HG02938 (cell line): ENCODE data around the gene HOXD12.

Experiments used
- ATAC-seq: cut with Tn5 transposase; IDR thresholded peaks from one replicate; pipeline ENCODE4 v1.9.1; 2021; ENCODE audit warnings: mild to moderate bottlenecking, moderate library complexity; ENCODE audit not compliant: unreplicated experiment

HOXD12 gene

DNA sequence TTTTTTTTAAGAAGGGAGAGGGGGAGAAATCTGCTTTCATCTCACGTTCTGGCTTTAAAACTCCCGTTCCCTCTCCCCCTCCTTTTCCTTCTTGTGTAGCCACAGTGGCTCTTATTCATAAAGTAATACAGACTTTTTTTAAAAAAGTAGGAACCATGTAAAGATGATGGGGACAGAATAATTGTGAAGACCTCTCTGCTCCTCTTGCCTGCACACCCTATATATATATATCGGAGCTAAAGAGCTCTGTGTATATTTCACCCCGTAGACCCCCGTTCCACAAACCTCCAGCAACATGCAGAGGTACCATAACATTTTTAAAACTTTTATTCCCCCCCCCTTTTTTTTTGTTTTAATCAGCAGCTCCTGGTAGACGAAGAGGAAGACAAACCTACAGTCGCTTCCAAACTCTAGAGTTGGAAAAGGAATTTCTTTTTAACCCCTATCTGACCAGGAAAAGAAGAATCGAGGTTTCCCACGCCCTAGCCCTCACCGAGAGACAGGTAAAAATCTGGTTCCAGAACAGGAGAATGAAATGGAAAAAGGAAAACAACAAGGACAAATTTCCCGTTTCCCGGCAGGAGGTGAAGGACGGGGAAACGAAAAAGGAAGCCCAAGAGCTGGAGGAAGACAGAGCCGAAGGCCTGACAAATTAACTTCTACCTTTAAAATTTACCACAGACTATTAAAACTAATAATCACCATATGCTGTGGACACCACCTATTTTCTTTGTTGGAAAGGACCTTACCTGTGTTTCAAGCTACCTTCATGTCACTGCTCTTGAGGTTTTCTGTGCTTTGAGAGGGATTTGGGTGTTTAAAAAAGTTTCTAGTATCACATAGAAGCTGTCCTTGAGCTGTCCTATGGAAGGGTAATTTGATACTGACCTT is 31.6 kb downstream of the HOXD12 start:
- no peak for ATAC-seq

DNA sequence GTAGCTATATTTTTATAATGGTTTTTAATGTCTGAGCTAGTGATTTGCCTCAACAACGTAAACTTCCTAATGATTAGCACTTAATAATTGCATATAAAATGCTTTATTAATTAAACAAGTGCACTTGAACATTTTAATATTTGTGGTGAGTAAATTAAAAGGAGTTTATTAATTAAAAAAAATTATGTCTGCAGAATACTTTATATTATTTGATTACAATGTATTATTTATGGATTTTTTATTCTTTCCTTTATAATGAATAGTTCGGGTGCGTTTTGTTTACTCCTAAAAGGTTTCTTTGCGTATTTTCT is 32.2 kb downstream of the HOXD12 start:
- no peak for ATAC-seq

DNA sequence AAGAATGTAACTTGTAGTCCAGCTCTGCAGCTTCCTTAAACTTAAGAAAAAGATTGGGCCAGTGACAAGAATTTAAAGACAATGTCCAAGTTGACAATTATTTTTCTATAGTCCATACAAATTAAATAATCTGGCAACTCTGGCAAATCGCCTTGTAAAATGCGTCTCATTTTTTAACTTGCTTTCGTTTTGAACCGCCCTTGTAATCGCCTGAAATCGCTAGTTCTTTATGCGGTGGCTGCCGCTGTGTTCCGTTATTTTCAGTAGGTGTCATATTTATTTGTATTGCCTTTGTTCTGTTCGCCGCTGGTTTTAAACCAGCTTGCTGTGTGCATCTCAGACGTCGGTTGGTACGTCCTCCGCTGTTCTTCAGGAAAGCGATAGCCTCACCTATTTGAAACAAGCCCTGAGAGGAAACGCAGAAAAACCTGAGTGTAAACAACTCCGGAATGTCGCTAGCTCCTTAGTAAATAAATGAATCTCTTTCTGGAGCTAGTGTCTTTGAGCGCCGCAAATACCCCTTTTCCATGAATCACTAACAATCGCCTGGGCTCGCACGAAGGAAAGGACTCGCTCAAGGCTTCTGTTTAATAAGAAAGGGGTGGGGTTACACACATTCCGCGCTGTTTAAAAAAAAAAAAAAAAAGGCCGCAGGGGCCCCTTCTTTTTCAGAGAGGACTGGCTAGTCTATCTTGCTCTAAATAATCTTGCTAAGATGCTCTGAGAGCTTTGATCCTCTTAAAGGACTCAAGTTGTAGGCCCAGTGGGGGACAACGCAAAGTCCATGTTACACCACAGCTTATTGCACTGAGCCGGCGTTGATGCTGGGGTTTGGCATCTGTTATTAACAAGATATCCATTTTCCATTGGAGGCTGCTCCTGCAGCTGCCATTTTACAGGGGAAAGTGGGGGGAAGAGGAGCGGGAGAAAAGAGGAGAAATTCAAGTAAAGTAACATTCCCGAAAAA is 32.9 kb downstream of the HOXD12 start:
- ATAC-seq, result no peak

DNA sequence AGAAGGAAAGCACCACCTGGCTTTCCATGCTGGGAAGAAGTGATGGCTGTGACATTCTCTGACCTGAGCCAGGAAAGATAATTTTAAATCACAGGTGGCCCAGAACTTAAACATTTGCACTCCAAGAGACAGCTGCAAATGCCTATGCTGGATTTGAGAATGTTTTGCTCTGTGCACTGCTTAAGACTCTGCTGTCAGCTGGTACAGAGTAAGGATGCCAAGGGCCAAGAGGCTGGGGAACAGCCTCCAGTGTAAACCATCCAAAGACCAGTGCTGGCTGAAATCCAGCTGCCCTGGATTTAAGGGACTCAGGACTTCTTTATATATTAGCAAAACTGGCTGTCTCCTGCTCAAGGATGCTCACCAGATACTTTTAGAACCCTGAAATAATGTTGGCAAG is 33.8 kb downstream of the HOXD12 start:
- ATAC-seq, result no peak

DNA sequence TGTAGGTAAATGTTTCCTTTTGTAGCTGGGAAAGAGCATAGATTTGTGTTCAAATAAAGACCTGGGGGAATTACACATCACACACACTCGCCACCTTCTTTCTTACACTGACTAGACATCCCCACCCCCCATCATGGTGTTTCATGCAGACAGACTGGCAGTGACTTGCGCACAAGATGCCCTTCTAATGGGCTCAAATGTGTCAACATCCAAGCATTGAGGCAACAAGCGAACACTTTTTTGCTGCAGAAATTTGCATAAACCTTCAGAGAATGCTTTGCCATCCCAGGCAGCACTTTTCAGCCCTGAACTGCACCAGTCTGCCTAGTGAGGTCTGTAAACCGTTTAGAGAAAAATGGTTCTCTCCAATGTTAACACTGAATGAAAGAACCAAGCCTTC is 34.4 kb downstream of the HOXD12 start:
- no peak for ATAC-seq

DNA sequence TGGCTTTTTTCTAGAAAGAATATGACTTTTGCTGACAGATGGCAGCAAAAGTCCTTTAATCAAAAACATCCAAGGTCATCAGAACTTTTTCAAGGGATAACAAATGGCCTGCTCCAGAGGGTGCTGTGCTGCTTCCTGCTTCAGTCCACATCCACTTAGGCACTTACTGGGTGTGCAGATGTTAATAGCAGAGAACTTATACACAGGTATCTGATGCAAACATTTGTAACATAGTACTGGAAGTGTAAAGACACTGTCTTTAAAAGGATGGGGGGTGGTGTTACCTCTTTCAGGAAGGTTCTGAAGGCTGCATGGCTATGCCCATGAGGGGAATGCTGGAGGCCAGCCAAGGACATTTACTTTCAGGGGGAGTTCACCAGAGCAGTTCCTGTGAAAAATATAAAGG is 35.4 kb downstream of the HOXD12 start:
- no peak for ATAC-seq

DNA sequence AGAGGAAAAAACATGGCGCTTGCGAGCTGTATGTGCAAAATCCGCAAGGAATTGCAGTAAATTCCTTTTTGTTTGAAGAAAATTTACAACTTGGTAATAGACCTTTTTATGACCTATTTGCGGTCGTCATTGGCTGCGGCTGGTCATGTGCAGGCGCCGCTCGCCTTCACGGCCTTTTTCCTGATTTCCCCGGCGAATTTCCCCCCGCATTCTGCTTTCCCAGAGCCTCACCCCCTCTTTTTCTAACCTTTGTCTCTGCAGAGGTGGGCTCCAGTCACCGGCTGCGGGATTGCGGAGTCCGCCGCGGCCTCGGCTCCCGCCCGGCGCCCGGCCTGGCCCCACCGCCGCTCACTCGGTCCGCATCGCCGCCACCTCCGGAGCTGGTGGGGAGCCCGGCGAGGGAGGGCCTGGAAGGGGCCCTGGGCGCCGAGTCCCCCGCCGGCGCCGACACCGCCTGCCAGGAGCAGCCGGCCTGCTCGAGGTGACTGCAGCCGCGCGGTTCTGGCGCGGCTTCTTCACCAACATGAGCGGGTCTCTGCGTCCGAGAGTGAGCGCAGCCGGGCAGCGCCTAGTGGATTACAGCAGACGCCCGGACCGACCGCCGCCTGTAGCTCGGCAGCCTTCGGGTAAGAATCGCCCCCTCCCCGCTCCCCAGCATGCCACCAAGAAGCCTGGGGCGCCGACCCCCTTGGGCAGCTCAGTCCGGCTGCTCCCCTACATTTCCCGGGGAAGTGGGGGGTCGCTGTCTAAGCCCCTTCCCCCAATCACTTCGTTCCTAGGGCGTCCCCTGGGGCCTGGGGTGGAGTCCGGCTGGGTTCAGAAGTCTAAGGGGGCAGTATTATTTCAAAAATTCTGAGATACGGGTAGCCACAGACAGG is 37.0 kb downstream of the HOXD12 start:
- no peak for ATAC-seq

DNA sequence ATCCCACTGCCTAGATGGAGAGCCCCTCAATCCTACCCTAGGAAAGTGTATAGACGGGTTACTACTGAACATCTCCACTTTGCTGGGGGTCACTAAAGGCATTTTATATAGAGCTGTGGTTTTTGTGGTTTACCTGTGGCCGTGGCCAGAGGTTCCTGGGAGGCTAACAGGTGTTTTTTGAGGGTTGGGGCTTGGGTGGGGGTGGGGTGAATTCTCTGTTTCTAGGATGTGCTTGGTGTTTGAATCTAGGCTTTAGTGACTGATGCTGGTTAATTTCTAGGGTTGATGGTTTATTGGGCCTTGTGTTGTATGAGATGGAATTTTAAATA is 37.6 kb downstream of the HOXD12 start:
- ATAC-seq, result no peak

DNA sequence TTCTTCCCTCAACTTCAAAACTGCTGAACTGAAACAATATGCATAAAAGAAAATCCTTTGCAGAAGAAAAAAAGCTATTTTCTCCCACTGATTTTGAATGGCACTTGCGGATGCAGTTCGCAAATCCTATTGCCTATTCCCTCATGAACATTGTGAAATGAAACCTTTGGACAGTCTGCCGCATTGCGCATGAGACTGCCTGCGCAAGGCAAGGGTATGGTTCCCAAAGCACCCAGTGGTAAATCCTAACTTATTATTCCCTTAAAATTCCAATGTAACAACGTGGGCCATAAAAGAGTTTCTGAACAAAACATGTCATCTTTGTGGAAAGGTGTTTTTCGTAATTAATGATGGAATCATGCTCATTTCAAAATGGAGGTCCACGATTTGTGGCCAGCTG is 38.3 kb downstream of the HOXD12 start:
- no peak for ATAC-seq

DNA sequence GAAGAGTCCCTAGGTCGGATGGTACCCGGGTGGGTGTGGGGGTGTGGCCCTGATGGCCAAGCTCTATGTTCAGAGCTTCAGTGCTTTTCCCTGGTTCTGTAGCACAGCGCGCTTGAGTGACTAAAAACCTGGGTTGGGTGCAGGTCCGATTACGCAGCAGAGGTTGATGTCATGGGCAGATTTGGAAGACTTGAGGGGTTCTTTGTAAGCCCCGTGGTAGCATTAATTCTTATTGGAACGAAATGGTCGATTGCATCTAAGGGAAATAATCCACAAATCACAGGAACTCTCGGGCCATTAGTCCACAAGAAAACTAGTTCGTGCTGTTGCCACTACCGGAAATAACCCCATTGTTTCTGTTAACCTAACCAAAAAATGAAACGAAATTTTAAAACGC is 38.9 kb downstream of the HOXD12 start:
- no peak for ATAC-seq

DNA sequence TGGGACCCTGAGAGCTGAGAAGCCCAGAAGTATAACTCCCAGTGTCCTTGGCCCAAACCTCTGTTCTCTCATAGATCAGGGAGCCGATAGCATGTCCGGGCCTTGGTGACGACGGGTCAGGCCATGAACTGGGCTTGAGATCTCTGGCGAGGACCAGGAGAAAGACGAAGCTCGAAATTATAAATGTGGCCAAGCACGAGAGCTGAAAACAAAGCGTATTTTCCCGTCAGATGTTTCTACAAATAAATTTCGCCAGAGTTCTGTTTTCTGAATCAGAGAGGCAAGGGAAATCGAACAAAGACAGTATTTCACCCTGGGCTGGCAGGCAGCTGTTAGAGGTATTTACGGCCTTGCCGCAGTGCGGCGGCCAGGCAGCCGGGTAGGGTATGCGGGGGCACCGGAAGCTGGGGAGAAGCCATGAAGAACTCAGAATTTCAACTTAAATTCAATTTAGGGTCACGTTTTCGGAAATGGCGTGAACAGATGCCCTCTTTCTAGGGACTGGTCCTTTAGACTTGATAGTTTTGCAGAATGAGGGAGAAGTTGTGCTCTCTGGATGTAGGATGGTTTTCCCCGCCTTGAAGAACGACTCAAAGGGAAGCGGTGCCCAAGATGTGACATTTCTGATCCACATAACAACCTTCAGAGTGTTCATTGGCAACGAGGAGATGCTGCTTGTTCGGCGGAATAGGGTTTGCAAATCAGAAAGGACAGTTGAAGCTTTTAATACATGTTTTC is 39.5 kb downstream of the HOXD12 start:
- no peak for ATAC-seq

DNA sequence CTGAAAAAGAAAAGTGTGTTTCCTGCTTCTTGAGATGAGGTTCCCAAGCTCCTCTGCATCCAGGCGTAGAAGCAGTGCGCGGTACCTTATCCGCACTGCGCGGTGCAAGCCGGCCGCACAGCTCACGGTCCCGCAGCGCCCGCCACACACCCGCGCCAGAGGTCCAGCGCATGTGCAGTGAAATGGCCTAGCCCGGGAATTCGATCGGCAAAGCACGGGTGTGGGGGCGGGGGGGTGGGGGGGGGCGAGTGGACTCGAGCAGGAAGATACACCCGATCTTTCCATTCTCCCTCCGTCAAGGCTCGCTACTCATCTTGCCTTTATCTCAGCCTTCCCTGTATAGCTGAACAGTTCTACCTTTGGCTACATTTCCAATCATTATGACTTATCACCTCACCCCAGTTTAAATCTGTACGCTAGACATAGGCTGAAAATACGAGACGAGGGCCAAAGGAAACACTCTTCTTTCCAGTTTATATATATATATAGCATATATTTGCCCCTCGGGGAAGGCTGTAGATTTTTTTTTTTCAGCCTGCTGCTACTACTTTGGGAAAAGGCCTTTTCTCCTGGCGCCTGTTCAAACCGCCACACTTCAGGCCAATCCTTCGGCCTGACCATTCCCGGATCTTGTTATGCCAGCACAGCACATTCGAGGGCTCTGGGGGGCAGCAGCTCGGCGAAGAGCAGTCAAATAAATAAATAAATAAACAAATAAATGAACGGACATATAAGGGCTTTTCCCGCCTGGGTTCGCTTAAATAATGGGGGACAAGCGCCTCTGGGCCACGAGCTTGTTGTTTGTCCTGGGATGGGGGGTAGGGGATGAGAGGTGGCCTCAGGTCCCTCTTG is 40.3 kb downstream of the HOXD12 start:
- ATAC-seq, result peak; percentile 21

DNA sequence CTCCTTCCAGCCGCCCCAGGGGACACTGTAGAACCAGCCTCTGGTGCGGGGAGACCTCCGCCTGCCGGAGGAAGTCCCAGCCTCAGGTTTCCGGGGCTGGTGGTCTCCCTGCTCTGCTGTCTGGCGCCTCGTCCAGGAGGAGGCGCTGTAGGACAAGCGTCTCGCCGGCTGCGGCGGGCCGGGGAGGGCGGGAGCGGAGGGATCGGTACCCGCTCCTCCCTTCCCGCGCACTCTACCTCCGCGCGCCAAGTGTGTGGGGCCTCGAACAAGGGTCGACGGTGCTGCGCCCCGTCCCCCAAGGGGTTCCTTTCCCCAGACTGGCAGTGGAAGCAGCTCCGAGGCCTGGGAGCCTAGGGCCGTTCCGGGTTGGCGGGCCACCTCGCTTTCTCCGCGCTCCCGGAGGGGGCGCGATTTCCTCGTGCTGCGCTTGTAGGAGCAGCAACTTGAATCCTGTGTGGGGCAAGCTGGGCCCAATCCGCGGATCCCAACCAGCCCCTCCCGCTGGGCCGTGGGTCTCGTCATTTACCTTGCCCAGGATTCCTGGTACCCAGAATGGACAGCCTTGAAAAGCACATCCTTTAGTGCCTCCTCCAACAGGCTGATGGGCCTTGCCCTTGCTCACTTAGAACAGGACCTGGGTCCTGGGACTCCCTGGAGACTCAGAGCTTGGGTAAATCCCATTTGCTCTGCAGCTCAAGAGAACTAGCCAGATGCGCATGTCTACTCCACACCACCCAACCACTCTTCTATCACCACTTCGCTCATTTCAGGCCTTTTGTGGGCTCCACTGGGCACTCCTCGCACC is 41.1 kb downstream of the HOXD12 start:
- ATAC-seq, result peak; percentile 91

DNA sequence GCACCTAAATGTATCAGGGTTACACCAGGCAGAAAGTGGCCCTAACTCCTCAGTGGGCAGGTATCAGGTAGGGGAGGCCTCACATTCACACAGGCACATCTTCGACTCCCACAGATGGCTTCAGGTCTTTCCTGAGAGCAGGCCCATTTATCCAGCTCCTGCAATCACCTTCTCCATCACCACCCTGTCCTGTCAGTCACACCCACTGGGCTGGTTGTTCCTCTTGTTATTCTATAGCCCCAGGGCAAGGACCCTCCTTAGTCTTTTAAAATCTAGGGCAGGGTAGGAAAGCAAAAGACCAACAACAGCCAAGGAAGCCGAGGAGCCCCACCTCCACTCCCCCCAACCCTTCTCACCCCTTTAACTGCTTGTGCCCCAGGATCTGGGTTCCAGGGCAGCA is 42.7 kb downstream of the HOXD12 start:
- no peak for ATAC-seq

DNA sequence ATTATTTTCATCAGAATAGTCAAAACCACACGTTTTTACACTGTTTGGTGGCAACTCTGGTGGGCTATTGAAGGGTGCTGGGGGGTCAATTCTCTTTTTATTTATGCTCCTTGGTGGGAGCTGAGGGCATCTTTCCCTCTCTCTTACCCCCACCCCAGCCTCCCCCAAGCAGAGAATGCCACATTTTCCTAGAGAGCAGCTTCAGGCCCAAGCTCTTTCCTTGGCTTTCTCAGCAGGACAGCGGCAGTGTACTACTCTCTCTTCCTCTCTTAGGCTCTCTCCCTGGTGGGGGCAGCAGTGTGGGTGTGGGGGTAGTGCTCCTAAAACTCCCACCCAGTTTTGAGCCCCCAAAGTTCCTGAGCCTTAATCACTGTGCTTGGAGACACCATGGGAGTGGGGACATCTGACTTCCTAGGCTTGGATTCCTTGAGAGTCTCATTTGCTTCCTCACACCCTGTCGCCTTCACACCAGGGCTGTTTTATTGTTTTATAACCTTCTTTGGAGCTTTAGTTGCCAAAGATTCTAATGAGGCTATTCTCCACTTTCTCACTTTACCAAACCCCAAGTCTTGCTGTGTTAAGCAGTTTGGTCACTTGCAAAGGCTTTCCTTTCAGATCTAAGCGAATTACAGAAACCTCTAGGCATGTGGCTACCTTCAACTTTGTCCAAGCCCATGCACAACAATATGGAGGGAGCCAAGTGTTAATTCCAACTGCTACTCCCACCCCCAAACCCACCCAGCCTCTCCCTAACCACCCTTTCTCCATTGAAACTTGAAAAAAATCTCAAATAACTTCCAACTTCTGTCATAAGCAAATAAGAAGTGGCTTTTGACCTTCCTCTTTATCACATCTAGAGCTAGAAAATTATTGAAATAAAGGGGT is 45.7 kb downstream of the HOXD12 start:
- no peak for ATAC-seq

DNA sequence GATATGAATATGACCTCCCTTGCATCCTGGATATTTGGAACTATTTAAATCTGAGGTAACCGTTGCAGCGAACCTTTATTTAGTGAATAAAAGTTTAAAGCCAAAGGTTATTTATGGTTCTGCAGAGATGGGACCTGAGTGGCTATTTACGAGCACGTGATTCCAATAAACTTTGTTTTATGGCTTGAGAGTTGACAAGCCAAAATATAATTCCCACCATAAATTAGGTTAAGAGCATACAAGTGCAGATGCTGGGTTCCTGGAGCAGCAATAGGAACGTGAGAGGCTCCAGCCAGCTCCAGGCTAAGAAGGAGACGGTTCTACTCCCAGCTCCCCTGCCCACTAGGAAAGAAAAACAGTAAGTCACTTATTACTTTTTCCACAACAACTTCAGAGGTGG is 46.5 kb downstream of the HOXD12 start:
- ATAC-seq, result no peak

DNA sequence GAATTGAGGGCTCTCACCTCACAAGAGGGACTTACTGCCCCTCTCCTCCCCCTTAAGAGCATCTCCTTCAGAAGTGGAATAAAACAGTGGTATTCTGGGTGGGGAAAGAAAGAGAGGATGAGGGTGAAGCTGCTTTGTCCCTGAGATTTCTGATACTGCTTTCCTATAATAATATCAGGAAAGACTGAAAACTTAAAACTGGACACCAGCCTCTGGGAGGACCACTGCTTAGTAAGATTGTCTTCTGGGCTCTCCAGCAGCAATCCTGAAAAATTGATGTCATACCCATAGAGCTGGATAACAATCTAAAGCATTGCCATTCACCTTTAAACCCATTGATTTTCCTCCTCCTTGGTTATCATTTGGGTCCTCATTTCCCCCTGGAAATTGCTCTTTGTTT is 47.0 kb downstream of the HOXD12 start:
- no peak for ATAC-seq
